NOMO-1 treated with dmso at 0.1 percent for 144 hours (cell line): ENCODE measurements around the gene YWHAB.

Experiments
- DNase-seq: peaks from one replicate; lab custom pipeline; 2025; ENCODE audit not compliant: unreplicated experiment; lab: John Stamatoyannopoulos, UW

Gene YWHAB

DNA sequence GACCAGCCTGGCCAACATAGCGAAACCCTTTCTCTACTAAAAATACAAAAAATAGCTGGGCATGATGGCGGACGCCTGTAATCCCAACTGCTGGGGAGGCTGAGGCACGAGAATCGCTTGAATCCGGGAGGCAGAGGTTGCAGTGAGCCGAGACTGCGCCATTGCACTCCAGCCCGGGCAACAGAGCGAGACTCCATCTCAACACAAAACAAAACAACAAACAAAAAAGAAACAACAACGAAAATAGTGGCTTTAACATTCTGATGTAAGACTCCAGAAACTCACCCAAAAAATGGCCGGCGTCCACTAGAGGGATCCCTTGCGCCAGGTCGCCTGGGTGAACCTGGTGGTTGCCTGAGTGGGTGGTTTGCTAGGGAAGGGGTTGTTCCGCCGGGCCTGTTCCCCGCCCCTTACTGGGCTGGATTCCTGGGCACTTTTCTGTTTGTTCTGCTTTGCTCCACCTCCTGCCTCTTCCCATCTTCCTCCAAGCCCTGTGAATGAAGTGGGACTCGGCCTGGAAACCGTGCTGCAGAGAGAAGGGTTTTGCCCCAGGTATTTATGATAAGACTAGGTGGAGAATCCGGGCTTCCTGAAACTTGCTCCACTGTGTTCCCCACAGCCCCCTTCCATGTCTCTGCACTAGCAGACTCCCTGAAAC, 25.9 kb downstream of the YWHAB start:
- no peak for DNase-seq

- DNase-seq = no peak
Observed at GRCh38 chr20:44912189-44912588, 26.7 kb downstream of the YWHAB start.

DNA sequence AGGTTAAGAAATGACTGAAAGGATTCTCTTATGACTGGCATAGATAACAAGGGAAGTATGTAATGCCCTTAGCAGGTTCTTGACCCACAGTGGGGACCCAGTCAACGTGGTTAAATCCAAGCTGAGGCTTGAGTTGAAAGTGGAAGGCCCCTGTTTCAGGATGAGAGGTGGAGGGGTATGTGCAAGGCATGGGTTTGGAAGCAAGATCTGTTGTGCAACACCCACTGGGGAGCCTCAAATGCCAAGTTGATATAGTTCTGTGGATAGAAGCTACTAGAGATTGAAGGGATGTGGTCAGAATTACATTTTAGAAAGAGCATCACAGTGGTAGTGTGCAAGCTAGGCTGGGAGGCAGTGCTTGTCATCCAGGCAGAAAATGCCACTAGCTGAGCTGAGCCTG, 29.4 kb downstream of the YWHAB start:
- no peak for DNase-seq

DNA sequence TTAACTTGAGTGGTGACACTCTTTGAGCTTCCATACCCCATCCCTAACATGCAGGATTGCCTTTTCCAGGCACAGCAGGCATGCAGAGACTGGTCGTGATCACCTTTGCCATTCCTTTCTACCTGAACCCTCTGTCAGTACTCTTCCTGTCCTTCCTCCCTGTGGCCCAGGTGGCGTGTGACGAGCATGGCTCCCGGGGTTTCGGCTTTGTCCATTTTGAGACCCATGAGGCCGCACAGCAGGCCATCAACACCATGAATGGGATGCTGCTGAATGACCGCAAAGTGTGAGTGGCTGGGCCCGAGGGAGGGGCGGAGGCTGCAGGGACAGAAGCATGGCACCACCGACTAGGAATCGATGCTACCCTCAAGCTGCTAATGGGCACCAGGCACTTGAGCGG, 31.1 kb downstream of the YWHAB start:
- DNase-seq = no peak

DNA sequence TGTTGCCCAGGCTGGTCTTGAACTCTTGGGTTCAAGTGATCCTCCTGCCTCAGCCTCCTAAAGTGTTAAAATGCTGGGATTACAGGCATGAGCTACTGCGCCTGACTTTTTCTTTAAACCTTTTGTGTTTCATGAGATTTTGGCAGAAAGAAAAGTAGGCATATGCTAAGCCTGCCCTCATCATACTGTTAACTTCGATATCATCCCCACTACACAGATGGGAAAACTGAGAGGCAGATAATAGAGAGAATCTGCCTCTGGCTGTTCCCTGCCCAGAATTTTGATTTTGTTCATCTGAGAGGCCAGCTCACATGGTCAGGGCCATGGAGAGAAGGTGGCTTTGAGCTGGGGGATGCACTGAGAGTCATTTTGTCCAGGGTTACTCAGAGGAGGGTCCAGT, 31.9 kb downstream of the YWHAB start:
- DNase-seq = no peak

DNA sequence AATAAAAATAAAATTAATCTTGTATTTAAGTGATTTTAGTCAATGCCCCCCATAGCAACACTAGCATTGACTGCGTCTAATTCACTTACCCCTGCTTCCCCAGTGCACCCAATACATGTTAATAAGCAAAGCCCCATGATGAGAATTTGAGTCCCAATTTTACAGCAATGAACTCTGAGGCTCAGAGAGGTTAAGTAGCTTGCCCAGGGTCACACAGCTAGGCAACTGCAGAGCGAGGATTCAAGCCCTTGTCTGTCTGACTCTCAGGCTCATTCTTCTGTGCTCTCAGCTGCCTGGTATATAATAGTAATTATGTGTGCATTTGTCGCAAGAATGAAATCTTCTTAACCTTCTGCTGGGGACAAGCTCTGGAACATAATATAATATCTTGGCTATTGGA, 32.8 kb downstream of the YWHAB start:
- no peak for DNase-seq

DNA sequence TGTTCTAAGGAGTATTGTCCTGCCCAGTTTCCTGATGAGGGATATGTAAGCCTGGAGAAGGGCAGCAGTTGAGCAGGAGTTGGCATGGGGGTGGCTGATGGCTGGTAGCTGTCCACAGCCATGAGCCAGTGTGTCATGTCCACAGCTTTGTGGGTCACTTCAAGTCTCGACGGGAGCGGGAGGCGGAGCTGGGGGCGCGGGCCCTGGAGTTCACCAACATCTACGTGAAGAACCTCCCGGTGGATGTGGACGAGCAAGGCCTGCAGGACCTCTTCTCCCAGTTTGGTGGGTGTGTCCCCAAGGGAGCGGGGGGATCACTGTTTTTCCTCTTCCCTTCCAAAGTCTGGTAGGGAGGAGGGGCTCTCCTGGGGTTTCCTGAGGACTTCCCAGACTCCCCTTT, 33.3 kb downstream of the YWHAB start:
- DNase-seq = no peak

DNA sequence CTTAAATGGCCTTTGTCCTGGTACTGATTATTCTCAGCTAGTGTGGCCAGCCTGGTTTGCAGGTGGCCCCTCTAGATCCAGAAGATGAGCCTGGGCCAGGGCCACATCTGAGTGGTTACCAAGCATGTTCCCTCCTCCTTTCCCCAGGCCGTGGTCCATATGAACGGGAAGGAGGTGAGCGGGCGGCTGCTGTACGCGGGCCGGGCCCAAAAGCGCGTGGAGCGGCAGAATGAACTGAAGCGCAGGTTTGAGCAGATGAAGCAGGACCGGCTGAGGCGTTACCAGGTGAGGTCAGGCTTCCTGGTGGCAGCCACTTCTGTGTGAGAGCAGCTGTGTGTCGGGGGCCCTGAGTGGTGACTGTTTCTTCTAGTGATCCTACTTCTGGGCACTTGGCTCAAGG, 35.9 kb downstream of the YWHAB start:
- no peak for DNase-seq

DNA sequence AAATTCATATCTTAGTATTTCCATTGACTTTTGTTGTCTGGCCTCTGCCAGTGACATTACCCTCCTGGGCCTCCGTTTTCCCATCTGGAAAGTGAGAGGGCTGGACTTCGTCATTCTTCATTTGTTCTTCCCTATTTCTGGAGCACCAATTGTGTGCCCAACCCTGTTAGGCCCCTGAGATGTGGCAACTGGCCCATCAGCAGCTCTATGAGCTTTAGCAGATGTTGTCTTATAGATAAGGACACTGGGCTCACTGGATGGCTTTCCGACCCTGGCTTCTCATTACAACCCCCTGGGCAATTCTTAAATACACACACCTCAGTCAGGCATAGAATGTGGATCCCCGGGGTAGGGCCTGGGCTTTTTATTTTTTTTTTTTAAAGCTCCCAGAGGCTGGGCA, 39.0 kb downstream of the YWHAB start:
- DNase-seq = no peak

- no peak for DNase-seq
Observed at GRCh38 chr20:44928595-44928994, 43.1 kb downstream of the YWHAB start.

DNA sequence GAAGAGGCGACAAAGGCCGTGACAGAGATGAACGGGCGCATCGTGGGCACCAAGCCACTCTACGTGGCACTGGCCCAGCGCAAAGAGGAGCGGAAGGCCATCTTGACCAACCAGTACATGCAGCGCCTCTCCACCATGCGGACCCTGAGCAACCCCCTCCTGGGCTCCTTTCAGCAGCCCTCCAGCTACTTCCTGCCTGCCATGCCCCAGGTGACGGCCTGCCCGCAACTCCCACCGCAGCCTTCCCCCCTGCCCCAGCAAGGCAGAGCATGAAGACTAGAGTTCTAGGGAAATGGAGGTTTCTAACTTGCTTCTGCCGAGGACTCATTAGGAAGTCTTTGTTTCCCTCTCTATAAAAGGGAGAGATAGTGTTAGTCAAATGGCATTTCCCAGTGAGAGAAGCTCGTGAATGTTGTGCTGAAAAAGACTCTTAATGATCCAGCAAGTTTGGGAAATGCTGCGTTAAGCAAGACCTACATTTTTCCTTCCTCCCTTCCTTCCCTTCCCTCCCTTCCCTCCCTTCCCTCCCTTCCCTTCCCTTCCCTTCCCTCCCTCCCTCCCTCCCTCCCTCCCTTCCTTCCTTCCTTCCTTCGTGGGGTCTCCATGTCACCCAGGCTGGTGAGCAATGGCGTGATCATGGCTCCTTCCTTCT, 45.1 kb downstream of the YWHAB start:
- no peak for DNase-seq

- DNase-seq = no peak
Observed at GRCh38 chr20:44931911-44932310, 46.4 kb downstream of the YWHAB start.

DNA sequence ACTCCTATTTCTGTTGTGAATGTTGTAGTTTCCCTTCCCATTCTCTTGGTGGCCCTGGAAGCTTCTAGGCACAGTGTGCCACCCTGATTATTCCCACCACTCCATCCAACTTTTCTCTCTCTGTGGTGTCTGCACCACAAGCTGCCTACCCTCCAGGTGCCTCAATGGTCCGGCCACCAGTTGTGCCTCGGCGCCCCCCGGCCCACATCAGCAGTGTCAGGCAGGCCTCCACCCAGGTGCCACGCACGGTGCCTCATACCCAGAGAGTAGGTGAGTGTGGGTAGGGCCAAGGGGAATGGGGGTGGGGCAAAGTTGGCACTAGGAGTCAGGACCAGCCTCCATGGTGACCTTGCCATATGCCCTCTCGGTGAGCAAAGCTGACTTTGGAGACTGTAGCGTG, 47.4 kb downstream of the YWHAB start:
- no peak for DNase-seq

GRCh38 chr20:44936510-44936909, 51.0 kb downstream of the YWHAB start:
- no peak for DNase-seq

DNA sequence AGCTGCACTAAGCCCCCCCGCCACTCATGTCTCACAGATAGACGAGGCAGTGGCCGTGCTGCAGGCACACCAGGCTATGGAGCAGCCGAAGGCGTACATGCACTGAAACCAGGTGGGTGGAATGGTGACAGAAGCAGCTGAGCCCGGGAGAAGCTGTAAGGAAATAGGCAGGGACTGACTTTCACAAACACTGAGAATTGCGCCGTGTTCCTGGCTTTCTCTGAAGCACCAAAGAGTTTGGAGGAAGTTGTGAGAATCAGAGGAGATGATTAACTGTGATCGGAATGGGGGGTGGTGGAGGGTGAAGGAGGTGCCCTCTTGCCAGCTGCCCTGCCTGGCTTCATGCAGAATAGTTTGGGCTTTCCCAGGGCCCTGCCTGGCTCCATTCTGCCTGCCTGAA, 53.1 kb downstream of the YWHAB start:
- DNase-seq = no peak

DNA sequence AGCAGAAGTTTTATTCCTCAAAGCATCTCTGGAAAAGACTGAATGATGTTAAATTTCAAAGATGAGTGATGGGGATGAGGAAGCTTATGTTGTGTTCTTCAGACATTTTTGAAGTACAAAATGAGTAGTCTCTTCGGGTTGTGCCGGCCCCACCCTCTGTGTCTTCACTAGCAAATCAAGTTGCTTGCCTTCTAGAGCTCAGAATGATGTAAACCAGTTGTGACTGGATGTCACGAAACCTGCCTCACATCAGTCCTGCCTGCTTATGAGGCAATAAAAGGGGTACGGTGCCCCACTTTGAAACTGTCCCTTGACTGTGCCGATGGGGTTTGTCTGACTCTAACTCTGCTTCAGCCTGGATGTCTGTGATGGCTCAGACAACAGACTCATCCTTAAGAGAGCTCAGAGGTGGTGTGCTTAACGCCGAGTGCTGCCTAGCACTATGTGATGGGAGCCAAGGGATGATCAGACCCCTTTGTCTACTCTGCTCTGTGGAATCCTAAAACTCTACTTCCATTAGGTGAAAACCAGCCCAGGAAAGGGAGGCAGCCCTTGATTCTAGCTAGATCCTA, 55.7 kb downstream of the YWHAB start:
- DNase-seq = no peak

DNA sequence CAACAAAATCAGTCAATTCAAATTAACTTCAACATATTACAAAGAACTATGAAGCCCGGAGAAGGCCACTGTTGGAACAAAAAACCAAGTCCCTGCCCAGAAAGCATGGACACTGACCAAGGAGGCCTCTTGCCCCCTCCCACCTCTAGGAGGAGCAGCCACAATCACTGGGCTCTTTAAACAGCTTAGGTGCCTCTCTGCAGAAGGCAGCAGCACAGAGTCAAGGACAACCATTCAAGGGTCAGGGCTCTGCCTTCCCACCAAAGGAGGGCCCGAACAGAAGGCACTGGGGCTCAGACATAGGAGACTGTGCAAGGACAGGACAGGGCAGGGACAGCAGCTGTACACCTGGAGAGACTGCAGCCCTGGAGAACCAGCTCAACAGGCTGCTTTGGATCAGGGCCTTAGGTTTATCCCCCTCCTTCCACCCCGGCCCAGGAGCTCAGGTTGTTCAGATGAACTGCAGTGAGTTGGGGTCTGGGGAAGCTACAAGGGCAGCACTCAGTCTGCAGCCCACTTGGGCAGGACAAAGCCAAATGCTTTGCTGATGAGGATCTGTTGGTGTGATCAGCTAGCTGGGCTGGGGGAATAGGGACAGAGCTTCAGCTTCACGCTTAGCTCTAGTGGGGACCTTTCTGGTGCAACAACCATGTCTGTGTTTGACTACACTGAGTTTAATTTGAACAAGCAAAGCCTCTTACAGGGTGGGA, 56.9 kb downstream of the YWHAB start:
- no peak for DNase-seq

GRCh38 chr20:44943828-44944227, 58.3 kb downstream of the YWHAB start:
- DNase-seq = no peak

GRCh38 chr20:44945261-44945660, 59.8 kb downstream of the YWHAB start:
- no peak for DNase-seq

DNA sequence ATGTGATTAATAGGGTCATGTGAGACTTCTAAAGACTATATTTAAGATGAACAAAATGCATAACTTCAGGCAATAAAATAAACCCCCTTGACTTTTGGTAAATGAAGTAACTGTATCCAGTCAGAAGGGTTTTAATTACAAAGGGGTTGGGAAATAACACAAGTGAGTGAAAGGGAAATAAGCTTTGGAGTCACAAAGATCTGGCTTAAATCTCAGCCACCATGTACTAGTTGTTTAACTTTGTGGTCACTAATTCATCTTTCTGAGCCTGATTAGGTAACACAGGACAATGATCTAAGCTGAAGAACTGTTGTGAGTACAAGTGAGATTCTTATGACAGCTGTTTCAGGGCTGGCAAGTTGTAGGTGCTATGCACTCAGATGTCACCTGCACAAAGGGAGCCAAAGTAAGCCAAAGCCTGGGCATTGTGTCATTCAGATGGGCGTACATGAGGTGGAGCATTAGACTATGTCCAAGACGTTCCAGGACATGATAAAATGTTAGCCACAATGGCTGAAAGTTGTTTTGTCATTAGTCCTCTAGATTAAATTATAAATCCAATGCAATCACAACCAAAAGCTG, 60.9 kb downstream of the YWHAB start:
- DNase-seq = no peak

GRCh38 chr20:44948107-44948506, 62.6 kb downstream of the YWHAB start:
- no peak for DNase-seq

DNA sequence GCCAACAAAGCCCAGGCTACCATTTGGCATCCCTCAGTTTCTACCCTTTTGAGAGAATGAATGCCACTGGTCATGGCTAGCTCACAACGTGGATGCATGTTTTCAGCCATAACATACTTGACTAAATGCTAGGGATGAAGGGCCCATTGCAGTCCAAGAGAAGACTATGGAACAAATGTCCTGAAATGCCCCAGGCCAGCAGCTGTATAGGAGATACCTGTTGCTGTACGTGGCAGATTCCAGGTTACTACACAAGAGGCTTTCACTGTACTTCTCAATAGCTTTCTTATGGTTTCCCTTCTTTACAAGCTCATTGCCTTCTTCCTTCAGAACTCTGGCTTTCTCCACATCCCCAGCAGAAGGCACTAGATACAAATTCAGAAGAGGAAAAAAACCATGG, 63.0 kb downstream of the YWHAB start:
- no peak for DNase-seq
